GM18526 (cell line): ENCODE results near the gene KRT34.

Source experiments
- POLR2A ChIP-seq: IDR thresholded peaks from 3 replicates; pipeline ENCODE4 v1.6.1; 2011; ENCODE audit not compliant: insufficient read length; ENCODE audit errors: extremely low read depth

The KRT34 gene

DNA sequence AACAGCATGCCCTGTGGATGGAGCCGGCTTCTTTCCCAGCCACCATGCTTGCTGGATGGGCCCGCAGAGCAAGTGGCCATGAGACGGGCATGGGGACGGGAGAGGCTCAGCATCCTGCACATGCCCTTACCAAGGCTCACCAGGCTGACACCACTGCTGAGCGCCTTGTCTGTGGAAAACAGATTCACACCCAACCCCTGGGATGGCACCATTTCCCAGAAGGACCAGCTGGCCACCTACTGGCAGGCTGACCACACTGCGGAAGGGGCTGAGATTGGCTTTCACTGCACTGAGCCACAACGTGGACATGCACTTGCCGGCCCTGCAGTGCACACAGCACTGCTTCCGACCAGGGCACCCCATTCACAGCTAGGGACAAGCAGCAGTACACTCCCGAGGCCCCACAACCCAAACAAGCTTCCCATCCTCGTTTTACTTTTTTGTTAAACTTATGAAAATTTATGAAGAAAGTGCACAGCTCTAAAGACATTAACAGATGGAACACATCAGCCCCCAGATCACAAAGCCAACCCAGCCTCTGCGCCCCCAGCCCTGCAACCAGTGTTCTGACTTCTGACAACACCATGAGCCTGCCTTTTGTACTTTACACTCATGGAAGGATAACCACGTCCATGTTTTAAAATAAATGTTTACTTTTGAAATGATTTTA is 52.7 kb downstream of the KRT34 start:
- TF ChIP-seq POLR2A = no peak

GRCh38 chr17:41328207-41328606 is 53.9 kb downstream of the KRT34 start:
- no peak for TF ChIP-seq POLR2A
